Measurements from ENCODE around the gene CEP63. TPM values are rescaled to one million over a fixed set of nuclear protein-coding genes. Genes with fewer than 3 reads are reported as not detected.

CEP63 gene
- total RNA-seq (2014; rRNA removed; shearing (Covaris generic)): 19.1 and 20.8 TPM in 2 replicates
- polyA plus RNA-seq (2014; cell fraction: nucleus; rRNA removed): 7.2 and 29.8 TPM in 2 replicates

DNA sequence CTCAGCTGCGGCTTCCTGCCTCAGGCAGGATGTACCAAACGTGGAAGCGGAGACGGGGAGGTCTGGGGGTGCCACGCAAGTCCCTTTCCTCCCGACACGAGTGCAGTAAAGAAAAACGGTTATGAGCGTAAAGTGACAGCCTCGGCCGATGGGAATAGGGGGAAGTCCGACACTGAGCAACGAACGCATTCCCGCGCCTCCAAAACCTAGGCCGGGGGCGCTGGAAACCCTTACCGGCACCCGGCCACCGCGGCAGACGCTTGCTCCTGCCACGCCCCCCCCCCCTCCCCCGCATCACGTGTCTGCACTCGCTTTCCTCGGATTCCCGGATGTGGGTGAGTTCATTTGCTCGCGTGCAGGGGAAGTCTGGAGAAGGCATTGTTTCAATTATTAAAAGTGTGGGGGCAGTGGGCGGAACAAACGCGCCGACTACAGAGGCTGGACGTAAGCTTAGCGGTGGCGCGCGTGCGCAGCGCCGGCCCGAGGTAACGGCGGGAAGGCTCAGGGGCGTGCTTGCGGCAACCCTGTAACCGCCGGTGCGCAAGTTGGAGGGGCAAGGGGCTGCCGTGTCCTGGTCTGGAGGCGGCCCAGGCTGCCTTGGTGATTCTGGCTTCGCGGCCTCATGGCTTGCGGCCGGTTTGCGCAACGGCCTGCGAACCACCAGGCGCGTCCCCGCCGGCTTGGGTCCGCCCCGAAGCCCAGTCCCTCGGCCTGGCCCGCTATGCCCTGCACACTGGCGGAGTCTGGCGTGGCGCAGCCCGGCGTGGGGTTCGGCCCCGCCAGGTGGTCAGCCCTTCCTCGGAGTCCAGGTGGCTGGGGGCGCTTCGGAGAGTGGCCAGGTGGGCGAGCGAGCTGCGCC lies at the start of gene CEP63, which contains the start of gene ANAPC13:
TSS of gene CEP63 (plus strand) at position 340 of the 859 bp plus-strand sequence. CDS start 9,264 bp downstream, outside the sequence.
TSS of gene ANAPC13 (minus strand) at position 268 of the 859 bp plus-strand sequence. CDS start 3,081 bp downstream, outside the sequence.
- peak; percentile 93 for DNase-seq (ENCODE audit: extremely low read depth, low read depth)

- no peak for DNase-seq (ENCODE audit: extremely low read depth, low read depth)
Observed at GRCh38 chr3:134437211-134437752, 48.6 kb upstream of the CEP63 start.

GRCh38 chr3:134441321-134441720 lies 44.5 kb upstream of the CEP63 start:
- DNase-seq (ENCODE audit: extremely low read depth, low read depth): no peak

DNA sequence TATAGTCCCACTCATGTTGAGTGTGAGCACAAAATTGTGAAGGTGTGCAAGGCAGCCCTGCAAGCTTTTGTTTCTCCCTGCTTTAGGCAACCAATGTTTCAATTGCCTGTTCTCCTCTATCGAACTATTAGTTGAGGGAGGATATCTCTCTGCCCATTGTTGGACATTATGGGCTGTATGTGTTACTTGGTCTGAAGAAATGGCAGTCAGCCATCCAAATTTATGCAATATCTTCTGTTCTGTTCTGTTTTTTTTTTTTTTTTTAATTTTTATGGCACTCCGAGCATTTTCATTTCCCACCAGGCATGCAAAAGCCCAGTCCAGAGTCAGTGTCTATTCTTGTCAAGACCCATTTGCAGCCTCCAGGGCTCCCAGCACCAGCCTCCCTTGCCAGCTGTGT lies 44.0 kb upstream of the CEP63 start:
- DNase-seq (ENCODE audit: extremely low read depth, low read depth): no peak

DNA sequence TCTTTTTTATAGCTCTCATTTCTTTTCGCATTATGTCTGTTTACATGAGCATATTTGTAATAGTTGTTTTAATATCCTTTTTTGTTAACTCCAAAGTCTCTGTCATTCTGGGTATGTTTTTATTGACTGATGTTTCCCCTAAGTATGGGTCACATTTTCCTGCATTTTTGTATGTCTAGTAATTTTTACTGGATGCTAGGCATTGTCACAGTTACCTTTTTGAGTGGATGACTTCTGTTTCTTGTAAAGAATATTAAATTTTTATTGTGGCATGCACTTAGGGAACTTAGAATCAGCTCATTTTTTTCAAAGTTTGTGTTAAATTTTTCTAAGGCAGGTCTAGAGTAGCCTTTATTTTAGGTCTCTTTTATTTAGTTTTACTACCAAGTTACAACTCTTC lies 40.8 kb upstream of the CEP63 start:
- no peak for DNase-seq (ENCODE audit: extremely low read depth, low read depth)

GRCh38 chr3:134445636-134446035 lies 40.2 kb upstream of the CEP63 start:
- DNase-seq (ENCODE audit: extremely low read depth, low read depth): no peak

- DNase-seq (ENCODE audit: extremely low read depth, low read depth): no peak
Observed at GRCh38 chr3:134446800-134447199, 39.1 kb upstream of the CEP63 start.

GRCh38 chr3:134447351-134447750 lies 38.5 kb upstream of the CEP63 start:
- no peak for DNase-seq (ENCODE audit: extremely low read depth, low read depth)

- no peak for DNase-seq (ENCODE audit: extremely low read depth, low read depth)
Observed at GRCh38 chr3:134448664-134449063, 37.2 kb upstream of the CEP63 start.

GRCh38 chr3:134449277-134449676 lies 36.6 kb upstream of the CEP63 start:
- no peak for DNase-seq (ENCODE audit: extremely low read depth, low read depth)

GRCh38 chr3:134449951-134450350 lies 35.9 kb upstream of the CEP63 start:
- no peak for DNase-seq (ENCODE audit: extremely low read depth, low read depth)

DNA sequence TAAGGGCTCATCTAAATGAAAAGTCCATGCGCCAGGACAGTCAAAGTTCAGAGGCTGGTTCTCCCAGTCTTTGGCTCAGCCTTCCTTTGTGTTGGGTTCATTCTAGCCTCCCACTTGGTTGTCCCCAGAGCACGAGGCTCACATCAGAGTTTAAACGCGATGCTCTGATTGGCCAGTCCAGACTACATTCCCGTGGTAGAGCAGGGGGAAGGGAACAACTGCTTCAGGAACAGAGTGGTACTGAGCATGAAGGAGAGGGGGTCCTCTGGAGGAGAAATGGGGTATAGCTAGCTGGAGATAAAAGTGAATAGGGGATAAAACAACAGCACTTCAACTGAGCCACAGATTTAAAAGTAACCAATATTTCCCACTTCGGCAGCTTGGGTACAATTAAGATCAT lies 32.2 kb upstream of the CEP63 start:
- no peak for DNase-seq (ENCODE audit: extremely low read depth, low read depth)

- no peak for DNase-seq (ENCODE audit: extremely low read depth, low read depth)
Observed at GRCh38 chr3:134457376-134458074, 28.3 kb upstream of the CEP63 start.

DNA sequence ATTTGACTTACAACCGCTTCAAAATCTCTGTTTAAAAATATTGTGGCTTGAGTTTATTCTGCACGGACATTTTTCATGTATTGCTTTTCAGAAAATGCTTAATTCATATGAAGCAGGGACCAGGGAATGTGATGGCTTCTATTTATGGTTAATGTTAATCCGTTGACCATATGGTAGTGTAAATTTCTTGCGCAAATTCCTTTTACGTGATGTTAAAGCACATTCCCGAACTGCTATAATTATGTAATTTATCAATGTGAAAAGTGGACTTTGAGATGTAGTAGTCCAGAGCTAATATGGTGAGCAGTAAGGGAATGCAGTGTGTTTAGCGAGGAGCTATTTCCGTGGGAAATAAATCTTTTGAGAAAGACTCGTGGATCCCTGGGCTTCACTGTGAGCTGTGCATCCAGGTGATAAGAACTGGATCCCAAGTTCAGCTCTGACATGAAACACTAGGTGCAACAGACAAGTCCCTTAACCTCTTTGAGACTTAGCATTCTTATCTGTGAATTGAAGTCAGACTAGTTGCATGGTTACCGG lies 27.4 kb upstream of the CEP63 start:
- DNase-seq (ENCODE audit: extremely low read depth, low read depth): no peak

DNA sequence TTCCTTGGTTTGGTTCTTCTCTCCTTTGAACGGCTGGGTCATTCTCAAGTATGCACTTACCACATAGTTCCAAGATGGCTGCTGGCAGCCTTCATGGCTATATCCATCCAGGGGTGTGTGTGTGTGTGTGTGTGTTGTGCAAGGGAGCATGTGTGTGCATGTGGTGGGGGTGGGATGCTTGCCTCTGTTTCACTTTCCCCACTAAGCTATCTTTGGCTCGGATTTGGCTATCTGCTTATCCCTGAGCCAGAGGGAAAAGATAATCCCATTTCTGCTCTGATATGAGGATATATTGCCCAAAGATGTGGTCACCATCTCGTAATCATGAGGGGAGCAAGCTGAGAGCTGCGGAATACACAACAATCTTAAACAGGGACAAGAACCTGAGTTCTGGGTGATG lies 26.3 kb upstream of the CEP63 start:
- no peak for DNase-seq (ENCODE audit: extremely low read depth, low read depth)

- DNase-seq (ENCODE audit: extremely low read depth, low read depth): no peak
Observed at GRCh38 chr3:134460965-134461364, 24.9 kb upstream of the CEP63 start.

GRCh38 chr3:134462331-134462941 lies 23.4 kb upstream of the CEP63 start:
- DNase-seq (ENCODE audit: extremely low read depth, low read depth): no peak

DNA sequence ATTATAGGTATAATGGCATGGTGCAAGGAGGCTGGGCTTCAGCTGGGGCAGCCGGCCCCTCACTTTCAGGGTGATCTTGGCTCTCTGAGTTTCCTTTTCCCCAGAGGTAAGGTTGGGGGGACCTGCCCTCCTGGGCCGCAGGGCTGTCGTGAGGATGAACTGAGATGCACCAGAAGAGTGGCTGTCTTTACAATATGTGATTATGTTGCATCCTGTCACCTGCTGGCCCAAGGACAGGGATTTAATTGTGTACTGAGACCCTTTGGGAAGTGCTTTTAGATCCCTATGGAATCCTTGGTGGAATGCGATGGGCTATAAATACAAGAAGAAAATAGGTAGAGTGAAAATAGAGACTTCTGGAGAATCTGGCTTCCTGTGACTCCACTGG lies 22.2 kb upstream of the CEP63 start:
- DNase-seq (ENCODE audit: extremely low read depth, low read depth): no peak

- no peak for DNase-seq (ENCODE audit: extremely low read depth, low read depth)
Observed at GRCh38 chr3:134464064-134464688, 21.7 kb upstream of the CEP63 start.

DNA sequence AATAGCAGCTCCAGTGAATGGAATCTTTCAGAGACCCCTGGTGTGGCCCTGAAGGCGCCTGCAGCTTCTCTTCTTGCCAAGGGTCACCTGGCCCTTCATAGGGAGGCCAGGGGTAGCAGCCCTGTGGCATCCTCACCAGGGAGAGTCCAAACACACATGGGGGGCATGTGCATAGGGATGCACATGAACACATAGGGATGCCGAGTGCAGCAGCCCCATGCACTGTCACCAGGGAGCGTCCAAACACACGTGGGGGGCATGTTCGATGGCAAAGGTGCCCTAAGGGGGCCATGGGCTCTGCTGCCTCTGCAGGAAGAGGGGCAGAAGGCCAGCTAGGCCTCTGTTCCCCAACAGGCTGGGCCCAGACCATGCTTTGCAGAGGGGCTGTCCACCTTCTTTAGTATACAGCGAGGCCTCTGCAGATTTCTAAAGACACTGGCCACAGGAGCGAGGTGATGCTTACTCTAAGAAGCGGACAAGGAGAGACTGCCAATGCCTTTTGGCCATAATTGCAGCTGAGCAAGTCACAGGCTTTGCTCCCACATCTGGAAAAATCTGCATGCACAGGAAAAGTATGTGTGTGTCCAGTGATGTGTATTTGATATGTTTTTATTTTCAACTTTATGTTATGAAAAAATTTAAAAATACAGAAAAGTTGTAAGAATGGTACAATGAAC lies 21.0 kb upstream of the CEP63 start:
- no peak for DNase-seq (ENCODE audit: extremely low read depth, low read depth)

Data from NCI-H460 (cell line).